OCI-M2 (cell line): ENCODE data around the gene PCDH12.

Source experiments
- DNase-seq: peaks from one replicate; lab custom pipeline; 2025; ENCODE audit not compliant: unreplicated experiment; lab: John Stamatoyannopoulos, UW

PCDH12 gene

GRCh38 chr5:141910271-141910673, 47.7 kb downstream of the PCDH12 start:
- no peak for DNase-seq

GRCh38 chr5:141909212-141909611, 48.8 kb downstream of the PCDH12 start:
- DNase-seq = no peak

GRCh38 chr5:141908796-141909195, 49.2 kb downstream of the PCDH12 start:
- no peak for DNase-seq

- DNase-seq = no peak
Observed at GRCh38 chr5:141906972-141907371, 51.0 kb downstream of the PCDH12 start.

- no peak for DNase-seq
Observed at GRCh38 chr5:141906517-141906916, 51.5 kb downstream of the PCDH12 start.

- no peak for DNase-seq
Observed at GRCh38 chr5:141904551-141904950, 53.5 kb downstream of the PCDH12 start.

GRCh38 chr5:141903261-141903660, 54.7 kb downstream of the PCDH12 start:
- no peak for DNase-seq

- no peak for DNase-seq
Observed at GRCh38 chr5:141902015-141902814, 55.8 kb downstream of the PCDH12 start.

- DNase-seq = no peak
Observed at GRCh38 chr5:141898448-141899049, 59.5 kb downstream of the PCDH12 start.

GRCh38 chr5:141897425-141897824, 60.6 kb downstream of the PCDH12 start:
- no peak for DNase-seq
